GM04504 (cell line): ENCODE results near the gene ARHGAP24.
"Not testable (repeated sequence)": the region's sequence is repeated elsewhere in the genome, so short reads cannot be mapped to it uniquely, and the experiment has no call there.

Experiments used
- DNase-seq: peaks from one replicate; pipeline ENCODE4 v3.0.0-alpha.2; 2012; ENCODE audit warnings: low read depth

ARHGAP24 gene

GRCh38 chr4:85915570-85915969 lies 440.6 kb downstream of the ARHGAP24 start:
- not testable (repeated sequence) for DNase-seq

DNA sequence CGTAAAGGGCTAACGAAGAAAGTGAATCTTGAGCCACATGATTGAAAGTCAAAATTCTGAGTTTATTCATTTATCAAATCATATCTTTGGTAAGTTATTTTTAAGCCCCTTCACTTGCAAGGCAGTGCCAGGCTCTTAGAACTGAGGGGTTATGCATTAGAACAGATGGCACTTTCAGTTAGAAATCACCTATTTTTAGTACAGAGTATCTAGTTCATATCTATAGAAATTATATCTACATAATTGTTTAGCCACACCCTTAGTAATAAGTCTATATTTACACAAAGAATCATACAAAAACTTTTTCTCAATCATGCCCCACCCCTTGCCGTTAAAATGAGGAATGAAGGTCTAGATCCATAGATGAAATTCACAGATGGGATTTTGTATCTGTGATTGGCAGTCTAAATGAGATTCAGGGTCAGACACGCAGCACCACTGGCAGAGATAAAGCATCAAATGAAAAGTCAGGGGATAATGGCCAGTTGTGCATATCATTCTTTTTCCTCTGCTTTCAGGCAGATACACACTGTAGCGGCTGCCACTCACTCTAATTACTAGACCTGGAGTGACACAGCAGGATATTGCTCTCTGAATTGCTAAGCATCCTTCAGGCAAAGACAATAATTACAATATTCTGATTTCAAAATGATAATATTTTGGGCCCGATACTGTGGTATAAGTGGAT lies 444.4 kb downstream of the ARHGAP24 start:
- DNase-seq: no peak

DNA sequence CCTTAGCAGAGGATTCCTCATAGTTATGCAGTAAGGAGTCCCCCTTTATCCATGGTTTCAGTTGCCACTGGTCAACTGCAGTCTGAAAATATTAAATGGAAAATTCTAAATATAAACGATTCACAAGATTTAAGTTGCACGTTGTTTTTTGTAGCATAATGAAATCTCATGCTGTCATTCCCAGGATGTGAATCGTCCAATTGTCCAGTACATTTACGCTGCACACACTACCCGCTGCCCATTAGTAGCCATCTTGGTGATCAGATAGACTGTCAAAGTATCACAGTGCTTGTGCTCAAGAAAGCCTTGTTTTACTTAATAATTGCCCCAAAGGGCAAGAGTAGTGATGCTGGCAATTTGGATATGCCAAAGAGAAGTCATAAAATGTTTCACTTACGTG lies 450.1 kb downstream of the ARHGAP24 start:
- no peak for DNase-seq

GRCh38 chr4:85928775-85929591 lies 454.0 kb downstream of the ARHGAP24 start:
- no peak for DNase-seq

- DNase-seq: no peak
These were observed 455.2 kb downstream of the ARHGAP24 start for GRCh38 chr4:85929961-85930665.

GRCh38 chr4:85932500-85933290 lies 457.7 kb downstream of the ARHGAP24 start:
- DNase-seq: no peak

DNA sequence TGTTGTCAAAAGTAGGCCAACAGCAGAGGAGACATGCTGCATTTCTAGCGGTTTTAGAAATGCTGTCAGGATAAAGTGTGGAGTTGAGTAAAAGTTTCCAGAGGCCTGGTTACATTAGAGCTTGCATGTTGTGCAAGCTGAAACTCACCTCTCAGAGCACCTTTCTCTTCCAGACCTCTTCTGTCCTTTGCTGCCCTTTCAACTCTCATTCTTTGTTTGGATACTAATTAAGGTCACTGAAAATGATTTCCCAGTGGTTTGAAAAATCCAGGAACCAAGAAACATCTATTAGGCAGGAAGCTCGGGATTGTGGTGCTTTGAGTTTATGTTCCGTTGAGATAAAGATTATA lies 458.3 kb downstream of the ARHGAP24 start:
- no peak for DNase-seq

- no peak for DNase-seq
These were observed 462.6 kb downstream of the ARHGAP24 start for GRCh38 chr4:85937507-85937906.

DNA sequence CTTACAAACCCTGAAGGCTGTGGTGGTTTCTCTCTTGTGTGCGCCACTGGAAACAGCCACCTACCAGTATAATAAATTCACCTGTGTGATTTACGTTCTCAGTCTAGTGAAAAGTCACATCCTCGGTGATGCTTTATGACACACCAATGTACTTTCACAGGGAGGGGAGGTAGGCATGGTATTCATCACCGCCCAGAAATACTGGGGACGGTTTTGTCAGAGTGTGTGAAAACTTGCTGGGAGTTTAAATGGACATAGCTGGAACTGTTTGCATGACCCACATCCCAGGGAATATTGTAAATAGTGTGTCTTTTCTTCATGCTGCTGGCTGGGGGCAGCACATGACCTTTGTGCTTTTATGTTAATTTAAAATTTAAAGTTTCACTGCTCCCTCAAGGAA lies 463.1 kb downstream of the ARHGAP24 start:
- DNase-seq: no peak

DNA sequence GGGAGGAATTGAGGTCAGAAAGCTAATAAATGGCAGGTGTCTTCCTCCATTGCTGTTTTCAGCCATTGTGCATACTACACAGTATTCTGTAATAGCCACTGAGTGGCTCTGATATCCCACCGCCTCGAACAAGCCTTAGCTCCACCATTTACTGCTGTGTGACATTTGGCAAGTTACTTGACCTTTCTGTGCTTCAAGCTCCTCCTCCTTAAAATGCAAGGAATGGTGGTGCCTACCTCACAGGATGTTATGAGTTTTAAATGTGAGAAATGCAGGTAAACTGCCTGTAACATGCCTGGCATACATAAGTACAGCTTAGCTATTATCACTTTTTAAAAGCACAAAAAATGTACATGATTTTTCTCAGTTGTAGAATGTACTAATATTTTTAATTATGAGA lies 464.0 kb downstream of the ARHGAP24 start:
- DNase-seq: no peak

DNA sequence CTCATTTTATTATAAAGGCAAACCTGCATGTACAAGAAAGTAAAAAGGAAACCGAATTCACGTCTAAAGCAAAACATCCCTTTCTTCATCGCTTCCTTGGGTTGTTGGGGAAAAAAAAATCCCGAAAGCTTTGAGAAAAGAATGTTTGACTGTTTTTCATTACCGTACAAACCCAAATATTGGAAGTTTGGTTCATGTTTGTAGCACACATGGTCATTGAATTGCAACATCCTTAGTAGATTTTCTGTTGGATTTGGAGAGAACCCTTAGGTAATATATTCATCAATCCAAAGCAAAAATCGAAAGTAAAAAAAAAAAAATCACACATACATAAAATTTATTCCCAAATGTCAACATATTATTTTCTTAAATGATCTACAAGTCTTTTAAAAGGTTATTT lies 464.6 kb downstream of the ARHGAP24 start:
- no peak for DNase-seq

GRCh38 chr4:85940151-85940550 lies 465.2 kb downstream of the ARHGAP24 start:
- no peak for DNase-seq

DNA sequence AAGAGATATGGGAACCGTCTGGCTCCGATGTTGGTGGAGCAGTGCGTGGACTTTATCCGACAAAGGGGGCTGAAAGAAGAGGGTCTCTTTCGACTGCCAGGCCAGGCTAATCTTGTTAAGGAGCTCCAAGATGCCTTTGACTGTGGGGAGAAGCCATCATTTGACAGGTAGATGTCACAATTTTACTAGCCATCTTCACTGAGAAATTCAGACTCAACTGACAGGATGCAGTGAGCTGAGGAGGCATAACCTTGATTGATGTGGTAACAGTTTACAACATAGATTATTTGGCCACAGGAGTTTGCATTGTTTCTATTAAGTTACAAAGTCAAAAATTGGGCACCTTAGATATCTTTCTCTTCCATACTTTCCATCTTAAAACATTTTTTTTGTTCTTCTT lies 467.2 kb downstream of the ARHGAP24 start:
- DNase-seq: no peak

DNA sequence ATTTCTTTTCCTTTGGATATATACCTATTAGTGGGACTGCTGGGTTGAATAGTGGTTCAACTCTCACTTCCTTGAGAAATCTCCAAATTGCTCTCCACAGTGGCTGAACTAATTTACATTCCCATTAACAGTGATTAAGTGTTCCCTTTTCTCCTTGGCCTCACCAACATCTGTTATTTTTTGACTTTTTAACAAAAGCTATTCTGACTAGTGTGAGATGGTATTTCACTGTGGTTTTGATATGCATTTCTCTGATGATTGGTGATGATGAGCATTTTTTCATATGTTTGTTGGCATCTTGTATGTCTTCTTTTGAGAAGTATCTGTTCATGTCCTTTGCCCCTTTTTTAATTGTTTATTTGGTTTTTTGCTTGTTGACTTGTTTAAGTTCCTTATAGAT lies 471.9 kb downstream of the ARHGAP24 start:
- DNase-seq: no peak

GRCh38 chr4:85951099-85951498 lies 476.1 kb downstream of the ARHGAP24 start:
- DNase-seq: no peak

- DNase-seq: no peak
These were observed 477.6 kb downstream of the ARHGAP24 start for GRCh38 chr4:85952528-85952927.

- DNase-seq: no peak
These were observed 478.2 kb downstream of the ARHGAP24 start for GRCh38 chr4:85952972-85953650.

DNA sequence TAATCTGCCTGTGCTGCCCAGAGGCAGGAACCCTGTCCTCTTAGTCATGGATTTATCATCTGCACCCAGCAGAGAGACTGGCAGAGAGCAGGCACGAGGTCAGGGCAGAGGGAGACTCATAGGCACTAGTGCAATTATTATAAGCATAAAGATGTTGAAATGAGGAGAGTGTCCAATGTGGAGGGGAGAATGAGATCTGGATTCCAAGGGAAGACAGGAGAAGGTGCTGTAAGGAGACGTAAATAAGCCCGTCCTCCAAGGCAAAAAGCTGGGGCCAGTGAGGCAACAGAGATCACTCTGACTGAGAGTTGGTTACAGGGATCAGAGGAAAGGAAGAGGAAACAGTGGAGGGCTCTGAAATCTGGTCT lies 478.7 kb downstream of the ARHGAP24 start:
- DNase-seq: no peak

- no peak for DNase-seq
These were observed 480.8 kb downstream of the ARHGAP24 start for GRCh38 chr4:85955620-85956292.

GRCh38 chr4:85956293-85956945 lies 481.5 kb downstream of the ARHGAP24 start:
- no peak for DNase-seq

GRCh38 chr4:85961887-85962286 lies 486.9 kb downstream of the ARHGAP24 start:
- no peak for DNase-seq
